Keratinocyte (primary cell): ENCODE results near the gene ARHGAP24. TPM values are rescaled to one million over a fixed set of nuclear protein-coding genes. Genes with fewer than 3 reads are reported as not detected.

Experiments used
- DNase-seq: peaks from one replicate; pipeline ENCODE4 v3.0.0-alpha.2; 2011; ENCODE audit warnings: low read depth, missing footprints, low spot score
- FAIRE-seq: peaks from 2 replicates; lab custom pipeline; 2011; peaks lifted over from hg19 to GRCh38; lab: Jason Lieb, UNC
- H2AFZ ChIP-seq: 2 replicates; pipeline ENCODE4 v1.6.0; 2012; ENCODE audit warnings: low read length, control low read depth, inconsistent platforms; ENCODE audit not compliant: control insufficient read depth
- H3K27ac ChIP-seq: 2 replicates; pipeline ENCODE4 v1.5.1; 2011; ENCODE audit warnings: low read length; ENCODE audit not compliant: control insufficient read depth, insufficient read depth
- H3K27me3 ChIP-seq: 3 replicates; pipeline ENCODE4 v1.6.0; 2011; ENCODE audit warnings: low read length; ENCODE audit not compliant: control insufficient read depth, insufficient read depth; ENCODE audit errors: extremely low read depth
- H3K36me3 ChIP-seq, 2 experiments: 2 replicates in 1 of 2; 3 replicates in 1 of 2; pipeline ENCODE4 v1.5.1; 2011; ENCODE audit warnings: low read length in 2 of 2, mild to moderate bottlenecking in 1 of 2; ENCODE audit not compliant: control insufficient read depth in 2 of 2, insufficient read depth in 2 of 2; ENCODE audit errors: extremely low read depth in 1 of 2
- H3K4me1 ChIP-seq: 3 replicates; pipeline ENCODE4 v1.5.1; 2011; ENCODE audit warnings: low read length; ENCODE audit not compliant: control insufficient read depth, insufficient read depth; ENCODE audit errors: extremely low read depth
- H3K4me2 ChIP-seq: 3 replicates; pipeline ENCODE4 v1.6.0; 2011; ENCODE audit warnings: low read depth, low read length; ENCODE audit not compliant: control insufficient read depth, insufficient read depth; ENCODE audit errors: extremely low read depth
- H3K4me3 ChIP-seq, 3 experiments: fragments of 200-600 bp in 1 of 3; sonication (generic) in 1 of 3; 2 replicates in 2 of 3; 3 replicates in 1 of 3; pipeline ENCODE4 v1.5.1; 2011 to 2016; ENCODE audit warnings: low read length in 3 of 3, mild to moderate bottlenecking in 3 of 3, control low read depth in 2 of 3, inconsistent platforms in 1 of 3, low read depth in 1 of 3, mixed read lengths in 1 of 3, mixed run types in 1 of 3, moderate library complexity in 1 of 3; ENCODE audit not compliant: control insufficient read depth in 2 of 3, insufficient read depth in 2 of 3; ENCODE audit errors: extremely low read depth in 1 of 3
- H3K79me2 ChIP-seq: 2 replicates; pipeline ENCODE4 v1.6.0; 2012; ENCODE audit warnings: low read length; ENCODE audit not compliant: control insufficient read depth, insufficient read depth
- H3K9ac ChIP-seq: 3 replicates; pipeline ENCODE4 v1.6.0; 2011; ENCODE audit warnings: low read length; ENCODE audit not compliant: control insufficient read depth, insufficient read depth; ENCODE audit errors: extremely low read depth
- H3K9me1 ChIP-seq: 3 replicates; pipeline ENCODE4 v1.6.0; 2011; ENCODE audit warnings: low read length; ENCODE audit not compliant: control insufficient read depth, insufficient read depth; ENCODE audit errors: extremely low read depth
- H3K9me3 ChIP-seq: 2 replicates; pipeline ENCODE4 v1.5.1; 2012; ENCODE audit warnings: low read depth, low read length; ENCODE audit not compliant: control insufficient read depth
- H4K20me1 ChIP-seq: 3 replicates; pipeline ENCODE4 v1.6.0; 2011; ENCODE audit warnings: low read length; ENCODE audit not compliant: control insufficient read depth, insufficient read depth; ENCODE audit errors: extremely low read depth
- CTCF ChIP-seq, 3 experiments: IDR thresholded peaks in 1 of 3; conservative IDR thresholded peaks in 1 of 3; optimal IDR thresholded peaks in 1 of 3; 2 replicates in 2 of 3; 3 replicates in 1 of 3; pipeline versions ENCODE3 to v1.5.1; 2011; ENCODE audit warnings: low read length in 3 of 3, mild to moderate bottlenecking in 3 of 3, moderate library complexity in 2 of 3, control low read depth in 1 of 3, inconsistent platforms in 1 of 3; ENCODE audit not compliant: insufficient read depth in 2 of 3; ENCODE audit errors: extremely low read depth in 1 of 3
- EZH2 ChIP-seq: IDR thresholded peaks from one replicate; pipeline ENCODE4 v1.6.1; 2012; ENCODE audit warnings: inconsistent platforms, mild to moderate bottlenecking, low read length, moderate library complexity
- dilution Hi-C: fragments of 300-500 bp; cut with MboI; formaldehyde crosslinking; loops from one replicate; pipeline ENCODE4 v1.7.0; 2020; ENCODE audit warnings: low sequenced_read_pairs; ENCODE audit not compliant: extremely low pct_ligation_motif_present
- polyA plus RNA-seq, 5 experiments: library from polyadenylated mRNA; depleted of rRNA in 3 of 5; stranded (reverse) in 3 of 5; stranded (forward) in 1 of 5; unstranded in 1 of 5; fragments of >200 nt; gene quantifications; 1 replicate in 1 of 5; 2 replicates in 3 of 5; 3 replicates in 1 of 5; pipeline versions ENCODE4 v1.2.1 to v1.2.3, GENCODE V29; 2011 to 2012; ENCODE audit warnings: missing spikeins in 2 of 5, low read depth in 1 of 5, low replicate concordance in 1 of 5

ARHGAP24 gene
- polyA plus RNA-seq, 1 donor (not counting 4 experiments of a cell fraction or from before 2014, with no cell fraction given), result 0.87 TPM

- no peak overlapping the region for H3K9ac ChIP-seq
- no peaks in the 10 kb centered on the region for H3K4me1 ChIP-seq
- H4K20me1 ChIP-seq, result no peaks in the 10 kb centered on the region
- H3K27me3 ChIP-seq, result no peaks in the 10 kb centered on the region
- DNase-seq (no peak), FAIRE-seq (no peak)
- dilution Hi-C loops, result no loop called here
- H3K4me3 ChIP-seq, result no peak overlapping the region
- no peaks in the 10 kb centered on the region for H3K9me3 ChIP-seq
- H2AFZ ChIP-seq, result no peak overlapping the region
- H3K79me2 ChIP-seq, result no peaks in the 10 kb centered on the region
- H3K9me1 ChIP-seq, result no peaks in the 10 kb centered on the region
- H3K27ac ChIP-seq, result no peak overlapping the region
- H3K36me3 ChIP-seq, result no peaks in the 10 kb centered on the region
- TF ChIP-seq CTCF (optimal IDR thresholded peaks at IDR 0.05 in 1 of 3, IDR thresholded peaks at IDR 0.05 in 1 of 3, conservative IDR thresholded peaks at IDR 0.05 in 1 of 3; ENCODE audit: extremely low read depth in 1 of 3, insufficient read depth in 2 of 3, low read length in 3 of 3) (no peak), EZH2 (no peak)
- H3K4me2 ChIP-seq, result no peak overlapping the region
These were observed 454.0 kb downstream of the ARHGAP24 start for GRCh38 chr4:85928775-85929591.

GRCh38 chr4:85929961-85930665, 455.2 kb downstream of the ARHGAP24 start:
- no peak overlapping the region for H3K9ac ChIP-seq
- H3K27ac ChIP-seq, result no peak overlapping the region
- no peaks in the 10 kb centered on the region for H3K9me1 ChIP-seq
- no peaks in the 10 kb centered on the region for H3K27me3 ChIP-seq
- no peaks in the 10 kb centered on the region for H3K36me3 ChIP-seq
- DNase-seq (no peak), FAIRE-seq (no peak)
- H4K20me1 ChIP-seq, result no peaks in the 10 kb centered on the region
- dilution Hi-C loops, result no loop called here
- H3K9me3 ChIP-seq, result no peaks in the 10 kb centered on the region
- H3K4me1 ChIP-seq, result no peaks in the 10 kb centered on the region
- TF ChIP-seq CTCF (optimal IDR thresholded peaks at IDR 0.05 in 1 of 3, IDR thresholded peaks at IDR 0.05 in 1 of 3, conservative IDR thresholded peaks at IDR 0.05 in 1 of 3; ENCODE audit: extremely low read depth in 1 of 3, insufficient read depth in 2 of 3, low read length in 3 of 3), result no peak
- TF ChIP-seq EZH2, result no peak
- H2AFZ ChIP-seq, result no peak overlapping the region
- no peaks in the 10 kb centered on the region for H3K79me2 ChIP-seq
- no peak overlapping the region for H3K4me3 ChIP-seq
- no peak overlapping the region for H3K4me2 ChIP-seq
